Uterus (tissue), 4 donors: ENCODE data around the gene CCND2. TPM values are rescaled to one million over a fixed set of nuclear protein-coding genes. Genes with fewer than 3 reads are reported as not detected.

ENCODE experiments used
- DNase-seq, 2 donors: peaks; one replicate each; pipeline ENCODE4 v3.0.0-alpha.2; 2019 to 2020
- H3K27ac ChIP-seq, 2 donors: fragments of 200-600 bp; sonication (generic); 1 replicate in 1 of 2; 2 replicates in 1 of 2; pipeline ENCODE4 v1.5.1; 2016 to 2018
- H3K27me3 ChIP-seq, 2 donors: fragments of 200-600 bp; sonication (generic); one replicate each; pipeline ENCODE4 v1.5.1; 2018 to 2019; ENCODE audit warnings: control low read depth in 1 of 2
- H3K36me3 ChIP-seq, 2 donors: fragments of 200-600 bp; sonication (generic); one replicate each; pipeline ENCODE4 v1.5.1; 2019; ENCODE audit warnings: control low read depth in 1 of 2
- H3K4me1 ChIP-seq, 2 donors: fragments of 200-600 bp; sonication (generic); one replicate each; pipeline ENCODE4 v1.5.1; 2018 to 2019; ENCODE audit warnings: control low read depth in 1 of 2
- H3K4me3 ChIP-seq, 2 donors: fragments of 200-600 bp; sonication (generic); 1 replicate in 1 of 2; 2 replicates in 1 of 2; pipeline ENCODE4 v1.5.1; 2018 to 2019; ENCODE audit warnings: mild to moderate bottlenecking in 1 of 2
- H3K9me3 ChIP-seq, 2 donors: fragments of 200-600 bp; sonication (generic); one replicate each; pipeline ENCODE4 v1.5.1; 2019; ENCODE audit warnings: control low read depth in 1 of 2
- CTCF ChIP-seq, 4 experiments: fragments of 200-600 bp in 2 of 4; fragments of 450-650 bp in 2 of 4; sonication (generic) in 2 of 4; IDR thresholded peaks; one replicate each; pipeline ENCODE4 v1.5.1; 2016 to 2019; ENCODE audit warnings: antibody characterized with exemption in 4 of 4, mild to moderate bottlenecking in 2 of 4, moderate library complexity in 1 of 4
- POLR2A ChIP-seq, 2 donors: fragments of 450-650 bp; IDR thresholded peaks; one replicate each; pipeline ENCODE4 v1.6.1; 2016; ENCODE audit warnings: antibody characterized with exemption in 2 of 2, mild to moderate bottlenecking in 1 of 2, moderate library complexity in 1 of 2
- intact Hi-C: fragments of 100-400 bp; cut with DNase I; formaldehyde crosslinking; loops from one replicate; pipeline ENCODE4 v1.15.1; 2023; ENCODE audit warnings: low total_unique reads
- total RNA-seq, 4 donors: library from RNA; depleted of rRNA in 3 of 4; stranded (reverse); fragments of >200 nt in 3 of 4; gene quantifications; one replicate each; pipeline versions ENCODE4 v1.1.0 to v1.2.4, GENCODE V29; 2014 to 2023
- donor health status: DM: yes; HTN: yes; CAD: no.

The CCND2 gene
- total RNA-seq, 4 donors from 2014 or later = 49.4 to 210 (median 100) TPM

- no peaks in the 10 kb centered on the region for H3K27me3 ChIP-seq
- intact Hi-C loops = no loop called here
- no peaks in the 10 kb centered on the region for H3K9me3 ChIP-seq
- H3K4me3 ChIP-seq = no peak overlapping the region
- no peak for DNase-seq
- no peak overlapping the region for H3K27ac ChIP-seq
- H3K36me3 ChIP-seq = no peaks in the 10 kb centered on the region
- peaks cover 19 to 22% of the 10 kb centered on the region in 2 donors for H3K4me1 ChIP-seq
- no peak for TF ChIP-seq POLR2A (IDR thresholded peaks at IDR 0.05)
- TF ChIP-seq CTCF (IDR thresholded peaks at IDR 0.05) = no peak
Observed at GRCh38 chr12:4282892-4283511, 9.4 kb downstream of the CCND2 start.

- intact Hi-C loops = no loop called here
Observed at GRCh38 chr12:4283512-4284255, 10.1 kb downstream of the CCND2 start.

GRCh38 chr12:4284306-4284705, 10.7 kb downstream of the CCND2 start:
- Histone ChIP-seq H3K4me1 (peaks cover 13 to 18% of the 10 kb centered on the region in 2 donors), H3K36me3 (no peaks in the 10 kb centered on the region), H3K9me3 (no peaks in the 10 kb centered on the region), H3K27ac (no peak overlapping the region), H3K4me3 (no peak overlapping the region), H3K27me3 (no peaks in the 10 kb centered on the region)
- TF ChIP-seq POLR2A (IDR thresholded peaks at IDR 0.05) (no peak), CTCF (IDR thresholded peaks at IDR 0.05) (no peak)
- DNase-seq = no peak
- intact Hi-C loops = no loop called here

More at GRCh38 chr12:4283512-4284255, 10.1 kb downstream of the CCND2 start:
- H3K27me3 ChIP-seq = no peaks in the 10 kb centered on the region
- TF ChIP-seq POLR2A (IDR thresholded peaks at IDR 0.05) = no peak
- TF ChIP-seq CTCF (IDR thresholded peaks at IDR 0.05) = no peak
- H3K36me3 ChIP-seq = no peaks in the 10 kb centered on the region
- H3K4me1 ChIP-seq = peaks cover 15 to 19% of the 10 kb centered on the region in 2 donors
- no peaks in the 10 kb centered on the region for H3K9me3 ChIP-seq
- H3K4me3 ChIP-seq = no peak overlapping the region
- no peak overlapping the region for H3K27ac ChIP-seq
- no peak for DNase-seq

GRCh38 chr12:4285070-4285469, 11.5 kb downstream of the CCND2 start:
- H3K4me1 ChIP-seq = peaks cover 11 to 13% of the 10 kb centered on the region in 2 donors
- no peaks in the 10 kb centered on the region for H3K36me3 ChIP-seq
- H3K9me3 ChIP-seq = no peaks in the 10 kb centered on the region
- no peaks in the 10 kb centered on the region for H3K27me3 ChIP-seq
- intact Hi-C loops = no loop called here
- DNase-seq = no peak
- TF ChIP-seq CTCF (IDR thresholded peaks at IDR 0.05) (no peak), POLR2A (IDR thresholded peaks at IDR 0.05) (no peak)
- H3K27ac ChIP-seq = no peak overlapping the region
- no peak overlapping the region for H3K4me3 ChIP-seq

GRCh38 chr12:4286228-4286627, 12.7 kb downstream of the CCND2 start:
- intact Hi-C loops = loop anchor here (2.0 kb wide), 1 partner anchor 17 kb away; no protein-coding TSS in a partner anchor
- no peak overlapping the region for H3K4me3 ChIP-seq
- TF ChIP-seq POLR2A (IDR thresholded peaks at IDR 0.05) (no peak), CTCF (IDR thresholded peaks at IDR 0.05) (no peak)

More at GRCh38 chr12:4286228-4286627, 12.7 kb downstream of the CCND2 start:
- Histone ChIP-seq H3K4me1 (peaks cover 0 to 13% of the 10 kb centered on the region in 2 donors), H3K36me3 (no peaks in the 10 kb centered on the region), H3K27ac (no peak overlapping the region), H3K9me3 (no peaks in the 10 kb centered on the region), H3K27me3 (no peaks in the 10 kb centered on the region)
- DNase-seq = no peak
